ENCODE results near the gene ZDHHC14.

ZDHHC14 gene

GRCh38 chr6:157528931-157529653 lies 148.1 kb downstream of the ZDHHC14 start:
- TF ChIP-seq CTCF (conservative IDR thresholded peaks at IDR 0.05; ENCODE audit: low read depth, low read length) = no peak
- H3K4me3 ChIP-seq (ENCODE audit: low read length) = no peak overlapping the region
- no peak for DNase-seq (ENCODE audit: low read depth)

GRCh38 chr6:157529654-157530039 lies 148.7 kb downstream of the ZDHHC14 start:
- H3K4me3 ChIP-seq (ENCODE audit: low read length) = no peak overlapping the region
- DNase-seq (ENCODE audit: low read depth) = no peak
- no peak for TF ChIP-seq CTCF (conservative IDR thresholded peaks at IDR 0.05; ENCODE audit: low read depth, low read length)

GRCh38 chr6:157530126-157530525 lies 149.1 kb downstream of the ZDHHC14 start:
- H3K4me3 ChIP-seq (ENCODE audit: low read length) = no peak overlapping the region
- DNase-seq (ENCODE audit: low read depth) = no peak
- TF ChIP-seq CTCF (conservative IDR thresholded peaks at IDR 0.05; ENCODE audit: low read depth, low read length) = no peak

GRCh38 chr6:157530724-157531168 lies 149.8 kb downstream of the ZDHHC14 start:
- H3K4me3 ChIP-seq (ENCODE audit: low read length) = no peak overlapping the region
- TF ChIP-seq CTCF (conservative IDR thresholded peaks at IDR 0.05; ENCODE audit: low read depth, low read length) = no peak
- no peak for DNase-seq (ENCODE audit: low read depth)

GRCh38 chr6:157531169-157531985 lies 150.4 kb downstream of the ZDHHC14 start:
- no peak overlapping the region for H3K4me3 ChIP-seq (ENCODE audit: low read length)
- TF ChIP-seq CTCF (conservative IDR thresholded peaks at IDR 0.05; ENCODE audit: low read depth, low read length) = no peak
- no peak for DNase-seq (ENCODE audit: low read depth)

- no peak for DNase-seq (ENCODE audit: low read depth)
- H3K4me3 ChIP-seq (ENCODE audit: low read length) = no peak overlapping the region
- no peak for TF ChIP-seq CTCF (conservative IDR thresholded peaks at IDR 0.05; ENCODE audit: low read depth, low read length)
Measured at GRCh38 chr6:157531986-157532365, 151.0 kb downstream of the ZDHHC14 start.

Measured in retinal pigment epithelial cell (primary cell).